Central memory CD8-positive, alpha-beta T cell (primary cell): ENCODE data around the gene BCL2L1.

Experiments
- ATAC-seq: fragments of 150-1000 bp; cut with Tn5 transposase; replicated peaks from 2 replicates; pipeline ENCODE4 v1.10.0; 2022; ENCODE audit warnings: mild to moderate bottlenecking, moderate FRiP score, moderate number of reproducible peaks; ENCODE audit not compliant: poor library complexity, severe bottlenecking; ENCODE audit errors: extremely low read depth
- DNase-seq, 2 donors: peaks; one replicate each; pipeline ENCODE4 v3.0.0; 2021; ENCODE audit warnings: low spot score in 2 of 2
- H3K27ac Mint-ChIP-seq: one replicate; pipeline ENCODE4 v1.8.0; 2022; ENCODE audit warnings: low read depth, mild to moderate bottlenecking, moderate library complexity, mixed read lengths
- H3K27me3 Mint-ChIP-seq: one replicate; pipeline ENCODE4 v1.8.0; 2022; ENCODE audit warnings: mixed read lengths
- H3K36me3 Mint-ChIP-seq: one replicate; pipeline ENCODE4 v1.8.0; 2022; ENCODE audit warnings: mild to moderate bottlenecking, moderate library complexity, mixed read lengths; ENCODE audit not compliant: insufficient read depth
- H3K4me1 Mint-ChIP-seq: one replicate; pipeline ENCODE4 v1.8.0; 2022; ENCODE audit warnings: mixed read lengths
- H3K4me3 Mint-ChIP-seq: one replicate; pipeline ENCODE4 v1.8.0; 2022; ENCODE audit warnings: mild to moderate bottlenecking, moderate library complexity, mixed read lengths
- H3K9me3 Mint-ChIP-seq: one replicate; pipeline ENCODE4 v1.8.0; 2022; ENCODE audit warnings: mixed read lengths

Gene BCL2L1

GRCh38 chr20:31701591-31701990 is 21.1 kb downstream of the BCL2L1 start:
- Mint-ChIP-seq H3K4me3 (no peak overlapping the region), H3K4me1 (peaks cover 60% of the 10 kb centered on the region), H3K36me3 (peaks cover 32% of the 10 kb centered on the region), H3K27me3 (no peaks in the 10 kb centered on the region), H3K27ac (peak overlapping the region; percentile 90), H3K9me3 (no peaks in the 10 kb centered on the region)
- ATAC-seq (no peak), DNase-seq (no peak)

DNA sequence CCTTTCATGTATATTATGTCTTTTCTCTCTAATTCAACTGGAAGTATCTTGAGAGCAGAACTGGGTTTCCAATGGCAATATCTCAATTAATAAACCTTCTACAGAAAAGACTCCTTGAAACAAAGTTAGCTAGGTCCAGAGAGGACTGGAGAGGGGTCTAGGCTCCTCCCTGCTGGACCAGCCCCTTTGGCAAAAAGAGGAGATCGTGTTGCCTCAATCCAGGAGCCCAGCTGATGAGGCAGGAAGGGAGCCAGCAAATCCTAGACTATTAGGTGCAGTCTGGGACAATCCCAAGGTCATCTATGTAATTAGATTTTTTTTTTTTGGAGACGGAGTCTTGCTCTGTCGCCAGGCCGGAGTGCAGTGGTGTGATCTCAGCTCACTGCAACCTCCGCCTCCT is 21.9 kb downstream of the BCL2L1 start:
- DNase-seq (no peak), ATAC-seq (no peak)
- Mint-ChIP-seq H3K36me3 (peaks cover 29% of the 10 kb centered on the region), H3K4me1 (peaks cover 59% of the 10 kb centered on the region), H3K27me3 (no peaks in the 10 kb centered on the region), H3K9me3 (no peaks in the 10 kb centered on the region), H3K27ac (peak overlapping the region; percentile 5), H3K4me3 (no peak overlapping the region)

DNA sequence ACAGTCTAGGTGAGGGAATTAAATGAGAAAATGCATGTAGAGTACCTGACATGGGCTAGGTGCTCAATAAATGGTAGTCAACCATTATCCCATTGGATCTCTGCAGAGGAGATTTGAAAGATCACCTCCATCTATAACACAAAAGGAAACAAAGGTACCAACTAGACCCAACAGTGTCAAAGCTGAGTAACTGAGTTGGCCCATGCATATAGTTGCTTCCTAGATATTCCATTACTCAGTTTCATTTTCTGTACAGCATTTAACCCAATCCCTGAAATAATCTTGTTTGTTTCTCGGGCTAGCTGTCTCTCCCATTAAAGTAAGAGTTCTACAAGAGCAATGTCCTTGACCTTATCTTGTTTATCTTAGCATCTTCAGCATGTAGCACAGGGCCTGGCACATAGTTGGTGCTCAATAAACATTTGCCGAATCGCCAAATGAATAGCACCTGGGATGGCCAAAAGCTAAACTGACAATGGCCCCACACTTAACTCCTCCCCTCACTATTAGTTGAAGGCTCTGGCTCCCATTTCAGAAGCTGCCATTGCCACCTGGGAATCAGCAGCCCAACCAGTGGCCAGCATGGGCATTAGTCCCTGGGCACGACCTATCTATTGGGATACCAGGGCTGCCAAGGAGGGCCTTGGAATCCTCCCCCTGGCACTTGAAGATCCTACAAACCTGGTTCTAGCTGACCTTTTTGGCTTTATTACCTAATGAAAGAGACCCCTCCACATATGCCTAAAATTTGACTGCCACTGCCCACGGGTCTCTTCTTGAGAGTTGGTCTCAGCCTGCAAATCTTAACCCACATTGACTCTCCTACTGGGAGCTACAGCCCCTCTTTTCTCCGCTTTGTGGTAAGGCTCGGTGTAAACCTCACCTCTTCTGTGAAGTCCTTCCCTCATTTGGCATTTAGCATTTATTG is 22.6 kb downstream of the BCL2L1 start:
- H3K4me3 Mint-ChIP-seq, result no peak overlapping the region
- ATAC-seq, result no peak
- H3K27me3 Mint-ChIP-seq, result no peaks in the 10 kb centered on the region
- DNase-seq, result no peak
- no peaks in the 10 kb centered on the region for H3K9me3 Mint-ChIP-seq
- H3K27ac Mint-ChIP-seq, result peak overlapping the region; percentile 5
- peaks cover 60% of the 10 kb centered on the region for H3K4me1 Mint-ChIP-seq
- H3K36me3 Mint-ChIP-seq, result peaks cover 26% of the 10 kb centered on the region

DNA sequence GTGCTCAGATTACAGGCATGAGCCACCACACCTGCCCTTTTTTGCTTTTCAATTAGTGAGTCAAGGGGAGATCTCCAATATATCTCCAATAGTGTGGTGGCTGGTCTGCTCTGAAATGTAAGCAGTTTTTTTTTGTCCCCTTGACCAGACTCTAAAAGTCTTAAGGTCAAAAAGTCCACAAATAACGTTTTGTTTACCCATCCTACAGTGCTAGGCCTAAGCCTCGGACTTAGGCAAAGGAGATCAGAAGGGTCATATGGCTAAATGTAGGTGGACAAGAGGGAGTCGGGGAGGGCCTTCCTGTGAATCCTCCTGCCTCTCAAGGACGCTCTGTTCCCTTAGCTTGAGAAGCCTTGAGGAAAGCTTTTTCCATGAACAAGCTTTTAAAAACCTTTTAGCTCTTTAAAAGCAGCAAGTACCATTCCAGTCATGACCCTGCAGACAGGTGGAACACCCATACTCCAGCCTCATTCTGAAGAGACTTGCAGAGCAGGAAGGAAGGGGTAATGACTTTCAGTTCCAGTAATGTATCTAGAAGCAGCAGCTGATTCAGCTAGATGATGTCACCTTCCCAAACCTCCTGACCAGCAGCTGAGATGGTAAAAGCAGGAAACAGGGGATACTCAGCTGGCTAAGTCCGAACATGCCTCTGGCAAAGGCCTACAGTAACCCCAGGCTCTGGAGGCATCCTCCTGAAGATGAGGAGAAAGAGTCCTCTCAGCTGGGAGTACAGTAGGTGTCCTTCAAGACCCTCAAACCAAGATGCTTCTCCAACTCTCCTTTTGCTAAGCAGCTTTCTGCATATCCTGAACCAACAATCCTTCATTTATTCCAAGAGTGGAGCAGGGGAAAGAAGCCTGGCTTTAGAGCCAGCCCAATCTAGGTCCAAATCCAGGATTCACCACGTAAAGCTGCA is 23.6 kb downstream of the BCL2L1 start:
- Mint-ChIP-seq H3K4me1 (peaks cover 62% of the 10 kb centered on the region), H3K27ac (peak overlapping the region; percentile 65), H3K27me3 (no peaks in the 10 kb centered on the region), H3K9me3 (no peaks in the 10 kb centered on the region), H3K36me3 (peaks cover 22% of the 10 kb centered on the region), H3K4me3 (no peak overlapping the region)
- no peak for ATAC-seq
- DNase-seq, result no peak

GRCh38 chr20:31698243-31698802 is 24.3 kb downstream of the BCL2L1 start:
- H3K4me3 Mint-ChIP-seq, result no peak overlapping the region
- H3K9me3 Mint-ChIP-seq, result no peaks in the 10 kb centered on the region
- peaks cover 18% of the 10 kb centered on the region for H3K36me3 Mint-ChIP-seq
- H3K27me3 Mint-ChIP-seq, result no peaks in the 10 kb centered on the region
- no peak for DNase-seq
- peak overlapping the region; percentile 65 for H3K27ac Mint-ChIP-seq
- peaks cover 67% of the 10 kb centered on the region for H3K4me1 Mint-ChIP-seq
- no peak for ATAC-seq

DNA sequence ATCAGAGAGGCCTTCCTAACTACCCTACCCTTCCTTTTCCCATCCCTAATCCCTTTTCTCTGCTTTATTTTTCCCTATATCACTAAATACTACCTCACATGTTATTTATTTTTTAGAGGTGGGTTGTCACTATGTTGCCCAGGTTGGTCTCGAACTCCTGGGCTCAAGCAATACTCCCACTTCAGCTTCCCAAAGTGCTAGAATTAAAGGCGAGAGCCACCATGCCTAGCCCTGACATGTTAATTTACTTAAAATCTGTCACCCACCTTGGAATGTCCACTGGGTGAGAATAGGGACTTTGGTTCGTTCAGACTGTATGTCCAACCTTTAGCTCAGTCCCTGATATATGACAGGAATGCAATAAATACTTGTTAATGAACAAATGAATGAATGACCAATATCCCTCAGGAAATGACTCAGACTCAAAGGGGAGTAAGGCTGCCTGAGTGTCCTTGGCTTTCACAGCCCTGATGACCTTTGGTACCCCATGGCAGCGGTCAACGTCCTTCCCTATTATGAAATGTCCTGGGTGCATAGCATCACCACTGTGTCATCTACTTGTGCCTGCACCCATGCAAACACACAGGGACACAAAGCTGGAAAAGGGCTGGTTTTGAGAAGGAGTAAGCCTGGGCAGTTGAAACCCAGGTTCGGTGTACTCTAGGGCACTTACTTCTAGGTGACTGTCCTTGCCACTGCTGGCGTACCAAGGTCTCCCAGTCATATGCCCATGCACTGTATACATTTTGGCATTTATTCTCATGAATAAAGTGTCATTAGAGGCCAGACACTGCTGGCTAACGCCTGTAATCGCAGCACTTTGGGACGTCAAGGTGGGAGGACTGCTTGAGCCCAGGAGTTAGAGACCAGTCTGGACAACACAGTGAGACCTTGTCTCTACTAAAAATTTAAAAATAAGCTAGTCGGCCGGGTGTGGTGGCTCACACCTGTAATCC is 26.5 kb downstream of the BCL2L1 start:
- Mint-ChIP-seq H3K9me3 (no peaks in the 10 kb centered on the region), H3K36me3 (peaks cover 17% of the 10 kb centered on the region), H3K27me3 (no peaks in the 10 kb centered on the region), H3K4me3 (no peak overlapping the region), H3K4me1 (peaks cover 70% of the 10 kb centered on the region), H3K27ac (peak overlapping the region; percentile 25)
- DNase-seq (no peak), ATAC-seq (no peak)

- no peak for DNase-seq
- Mint-ChIP-seq H3K36me3 (peaks cover 21% of the 10 kb centered on the region), H3K9me3 (no peaks in the 10 kb centered on the region), H3K27ac (peak overlapping the region; percentile 25), H3K27me3 (no peaks in the 10 kb centered on the region), H3K4me1 (peaks cover 67% of the 10 kb centered on the region), H3K4me3 (no peak overlapping the region)
- no peak for ATAC-seq
Measured at GRCh38 chr20:31694842-31695593, 27.6 kb downstream of the BCL2L1 start.

DNA sequence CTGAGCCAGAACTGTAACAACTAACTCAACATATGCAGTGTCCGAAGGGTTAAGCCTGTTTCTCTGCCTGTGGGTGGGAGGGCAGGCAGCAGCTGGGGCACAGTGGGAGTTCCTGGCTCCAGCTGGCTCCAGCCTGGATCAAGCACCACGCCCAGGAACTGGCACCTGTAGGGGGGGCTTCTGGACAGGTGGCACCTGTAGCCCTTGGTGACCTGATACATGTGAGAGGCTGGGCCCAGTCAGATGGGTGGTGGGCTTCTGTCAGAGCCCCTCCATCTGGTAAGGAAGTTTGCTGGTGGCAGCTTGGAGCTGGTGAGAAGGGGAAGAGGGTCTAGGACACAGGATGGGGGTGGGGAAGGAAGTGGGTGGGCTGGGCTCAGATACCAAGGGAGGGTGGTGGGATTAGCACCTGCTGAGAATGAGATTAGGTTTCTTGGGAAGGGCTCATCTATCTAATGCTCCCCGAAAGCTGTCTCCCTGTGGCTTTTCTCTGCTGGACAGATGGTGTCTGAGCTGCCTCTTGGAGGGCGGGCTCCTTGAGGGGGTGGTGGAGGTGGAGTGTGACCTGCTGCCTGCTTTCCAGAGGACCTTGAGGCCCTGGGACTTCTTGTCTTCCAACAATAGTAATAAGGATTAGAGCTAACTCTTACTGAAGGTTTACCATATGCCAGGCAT is 28.5 kb downstream of the BCL2L1 start:
- Mint-ChIP-seq H3K27me3 (no peaks in the 10 kb centered on the region), H3K9me3 (no peaks in the 10 kb centered on the region), H3K4me1 (peaks cover 64% of the 10 kb centered on the region), H3K36me3 (peaks cover 24% of the 10 kb centered on the region), H3K27ac (peak overlapping the region; percentile 25), H3K4me3 (no peak overlapping the region)
- ATAC-seq, result no peak
- DNase-seq, result no peak

DNA sequence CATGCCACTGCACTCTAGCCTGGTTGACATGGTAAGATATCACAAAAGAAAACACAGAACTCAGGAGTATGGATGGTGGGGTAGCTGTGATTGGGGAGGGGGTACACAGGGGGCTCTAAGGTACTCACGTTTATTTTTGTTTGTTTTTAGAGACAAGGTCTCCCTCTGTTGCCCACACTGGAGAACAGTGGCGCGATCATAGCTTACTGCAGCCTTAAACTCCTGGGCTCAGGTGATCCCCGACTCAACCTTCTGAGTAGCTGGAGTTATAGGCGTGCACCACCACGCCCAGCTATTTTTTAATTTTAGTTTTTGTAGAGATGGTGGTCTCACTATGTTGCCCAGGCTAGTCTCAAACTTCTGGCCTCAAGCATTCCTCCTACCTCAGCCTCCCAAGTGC is 29.3 kb downstream of the BCL2L1 start:
- Mint-ChIP-seq H3K27ac (no peak overlapping the region), H3K27me3 (no peaks in the 10 kb centered on the region), H3K4me1 (peaks cover 65% of the 10 kb centered on the region), H3K9me3 (no peaks in the 10 kb centered on the region), H3K36me3 (peaks cover 19% of the 10 kb centered on the region), H3K4me3 (no peak overlapping the region)
- DNase-seq (no peak), ATAC-seq (no peak)

GRCh38 chr20:31691646-31692275 is 30.9 kb downstream of the BCL2L1 start:
- H3K4me3 Mint-ChIP-seq, result peak overlapping the region; percentile 8
- peak overlapping the region; percentile 46 for H3K27ac Mint-ChIP-seq
- peaks cover 22% of the 10 kb centered on the region for H3K36me3 Mint-ChIP-seq
- peaks cover 66% of the 10 kb centered on the region for H3K4me1 Mint-ChIP-seq
- no peaks in the 10 kb centered on the region for H3K27me3 Mint-ChIP-seq
- no peak for ATAC-seq
- DNase-seq, result no peak
- H3K9me3 Mint-ChIP-seq, result no peaks in the 10 kb centered on the region
